Measurements from ENCODE around the gene KRT37.

Gene KRT37

DNA sequence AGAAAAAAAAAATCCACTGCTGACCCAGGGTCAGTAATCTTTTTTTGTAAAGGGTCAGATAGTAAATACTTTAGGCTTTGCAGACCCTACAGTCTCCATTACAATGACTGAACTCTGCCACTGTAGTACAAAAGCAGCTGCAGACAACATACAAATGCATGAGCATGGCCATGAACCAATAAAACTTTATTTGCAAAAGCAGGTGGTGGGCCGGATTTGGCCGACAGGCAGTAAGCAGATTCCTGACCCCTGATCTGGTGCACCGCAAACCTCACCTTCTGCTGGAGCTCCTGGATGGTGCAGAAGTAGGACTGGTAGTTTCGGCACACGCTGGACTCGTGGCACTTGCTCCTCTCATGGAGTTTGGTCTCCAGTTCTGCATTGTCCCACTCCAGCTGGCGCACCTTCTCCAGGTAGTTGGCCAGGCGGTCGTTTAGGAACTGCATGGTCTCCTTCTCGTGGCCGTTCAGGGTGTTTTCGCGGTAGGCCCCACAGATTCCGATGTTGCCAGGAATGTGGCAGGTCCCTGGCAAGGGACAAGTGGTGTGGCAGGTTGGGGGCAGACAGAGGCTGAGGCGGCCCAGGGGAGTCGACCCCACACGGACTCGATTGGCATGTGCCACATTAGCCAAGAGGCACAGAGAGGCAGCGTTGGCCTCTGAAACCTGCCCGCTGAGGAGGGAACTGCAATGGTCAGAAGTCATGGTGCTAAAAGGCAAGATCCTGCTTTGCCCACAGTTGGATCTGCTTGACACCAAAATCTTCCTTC lies 13.1 kb downstream of the KRT37 start:
- no peak for TF ChIP-seq CTCF (IDR thresholded peaks at IDR 0.05; ENCODE audit: insufficient read depth, low read depth, low read length, missing control alignments)
- DNase-seq (ENCODE audit: low read depth), result no peak
- no peak overlapping the region for H3K4me3 ChIP-seq (ENCODE audit: low read depth, low read length)

GRCh38 chr17:41407226-41407625 lies 17.2 kb downstream of the KRT37 start:
- TF ChIP-seq CTCF (IDR thresholded peaks at IDR 0.05; ENCODE audit: insufficient read depth, low read depth, low read length, missing control alignments), result no peak
- DNase-seq (ENCODE audit: low read depth), result no peak
- no peak overlapping the region for H3K4me3 ChIP-seq (ENCODE audit: low read depth, low read length)

GRCh38 chr17:41406205-41406604 lies 18.2 kb downstream of the KRT37 start:
- TF ChIP-seq CTCF (IDR thresholded peaks at IDR 0.05; ENCODE audit: insufficient read depth, low read depth, low read length, missing control alignments), result no peak
- H3K4me3 ChIP-seq (ENCODE audit: low read depth, low read length), result no peak overlapping the region
- DNase-seq (ENCODE audit: low read depth), result no peak

GRCh38 chr17:41404024-41404671 lies 20.2 kb downstream of the KRT37 start:
- no peak for TF ChIP-seq CTCF (IDR thresholded peaks at IDR 0.05; ENCODE audit: insufficient read depth, low read depth, low read length, missing control alignments)
- no peak overlapping the region for H3K4me3 ChIP-seq (ENCODE audit: low read depth, low read length)
- peak; percentile 5 for DNase-seq (ENCODE audit: low read depth)

DNA sequence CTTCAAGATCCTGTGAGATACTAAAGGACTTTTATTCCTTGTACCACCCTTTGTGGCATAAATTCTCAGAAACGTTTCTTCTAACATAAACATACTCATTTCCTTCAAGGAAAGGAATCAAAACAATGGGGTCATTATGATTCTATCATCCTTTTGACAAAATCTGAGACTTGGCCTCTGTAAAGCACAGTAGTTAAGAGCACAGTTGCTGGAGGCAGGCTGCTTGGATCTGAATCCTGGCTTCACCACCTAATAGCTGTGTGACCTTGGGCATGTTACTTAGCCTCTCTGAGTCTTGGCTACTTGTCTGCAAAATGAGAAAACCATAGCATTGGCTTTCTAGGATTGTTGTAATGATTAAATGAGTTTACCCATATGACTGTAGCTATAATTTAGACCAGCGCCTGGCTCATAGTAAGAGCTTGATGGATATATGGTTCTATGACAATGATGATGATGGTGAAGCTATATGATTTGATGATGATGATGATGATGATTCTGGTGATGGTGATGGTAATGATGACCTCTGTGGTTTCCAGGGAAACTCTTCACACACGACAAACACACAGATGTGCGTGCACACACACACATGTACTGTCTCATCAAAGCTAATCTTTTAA lies 20.9 kb downstream of the KRT37 start:
- no peak for TF ChIP-seq CTCF (IDR thresholded peaks at IDR 0.05; ENCODE audit: insufficient read depth, low read depth, low read length, missing control alignments)
- DNase-seq (ENCODE audit: low read depth), result no peak
- no peak overlapping the region for H3K4me3 ChIP-seq (ENCODE audit: low read depth, low read length)

DNA sequence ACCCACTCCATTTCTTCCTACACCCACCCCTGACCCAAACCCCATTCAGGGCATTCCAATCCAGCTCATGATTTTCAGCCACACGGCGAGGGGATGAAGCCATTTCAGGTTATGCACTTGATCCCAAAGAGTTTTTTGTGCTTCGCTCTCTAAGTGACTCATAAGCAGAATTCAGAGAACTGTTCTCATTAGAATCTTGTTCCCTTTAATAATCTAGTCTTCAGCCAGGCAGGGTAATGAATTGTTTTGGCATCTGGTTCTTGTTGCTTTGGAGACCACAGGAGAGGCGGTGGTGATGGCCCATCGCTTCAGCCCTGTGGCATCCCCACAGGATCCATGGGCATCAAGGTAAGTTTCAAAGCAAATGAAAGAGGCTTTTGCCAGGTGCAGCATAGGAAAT lies 22.2 kb downstream of the KRT37 start:
- TF ChIP-seq CTCF (IDR thresholded peaks at IDR 0.05; ENCODE audit: insufficient read depth, low read depth, low read length, missing control alignments), result no peak
- no peak for DNase-seq (ENCODE audit: low read depth)
- no peak overlapping the region for H3K4me3 ChIP-seq (ENCODE audit: low read depth, low read length)
